CD14-positive monocyte (primary cell): ENCODE results near the gene RNF167. TPM values are rescaled to one million over a fixed set of nuclear protein-coding genes. Genes with fewer than 3 reads are reported as not detected.

Experiments
- DNase-seq, 3 donors: peaks; one replicate each; pipeline ENCODE4 v3.0.0-alpha.2; 2011 to 2022
- H2AFZ ChIP-seq: 2 replicates; pipeline ENCODE4 v1.6.0; 2012; ENCODE audit warnings: mild to moderate bottlenecking, low read depth, low read length, inconsistent platforms; ENCODE audit not compliant: insufficient read depth, poor library complexity, severe bottlenecking
- H3K27ac ChIP-seq, 2 donors: 1 replicate in 1 of 2; 2 replicates in 1 of 2; pipeline ENCODE4 v1.5.1; 2012 to 2013; ENCODE audit warnings: low read length in 2 of 2, control low read depth in 1 of 2, inconsistent platforms in 1 of 2, low read depth in 1 of 2, mild to moderate bottlenecking in 1 of 2
- H3K27me3 ChIP-seq, 2 donors: one replicate each; pipeline versions ENCODE4 v1.6.0 to v1.6.1; 2011 to 2013; ENCODE audit warnings: low read length in 2 of 2; ENCODE audit not compliant: control insufficient read depth in 2 of 2, insufficient read depth in 2 of 2
- H3K36me3 ChIP-seq, 2 donors: replicated peaks in 1 of 2; 1 replicate in 1 of 2; 2 replicates in 1 of 2; pipeline versions ENCODE4 v1.5.1 to v1.6.1; 2012 to 2013; ENCODE audit warnings: low read length in 2 of 2, control low read depth in 1 of 2, inconsistent platforms in 1 of 2, mild to moderate bottlenecking in 1 of 2; ENCODE audit not compliant: insufficient read depth in 2 of 2, control insufficient read depth in 1 of 2
- H3K4me1 ChIP-seq, 2 donors: 1 replicate in 1 of 2; 2 replicates in 1 of 2; pipeline versions ENCODE4 v1.5.1 to v1.6.1; 2012 to 2013; ENCODE audit warnings: low read length in 2 of 2, control low read depth in 1 of 2, inconsistent platforms in 1 of 2, mild to moderate bottlenecking in 1 of 2, moderate library complexity in 1 of 2; ENCODE audit not compliant: insufficient read depth in 2 of 2, control insufficient read depth in 1 of 2
- H3K4me2 ChIP-seq: replicated peaks from 2 replicates; pipeline ENCODE3; 2012; ENCODE audit warnings: low read length, moderate library complexity, mild to moderate bottlenecking; ENCODE audit not compliant: poor library complexity, severe bottlenecking; ENCODE audit errors: extremely low read depth
- H3K4me3 ChIP-seq, 3 experiments: fragments of 200-600 bp in 1 of 3; sonication (generic) in 1 of 3; replicated peaks in 1 of 3; 1 replicate in 2 of 3; 2 replicates in 1 of 3; pipeline ENCODE4 v1.5.1; 2011 to 2013; ENCODE audit warnings: low read length in 3 of 3, mild to moderate bottlenecking in 3 of 3, control low read depth in 2 of 3, low read depth in 2 of 3, inconsistent platforms in 1 of 3, moderate library complexity in 1 of 3
- H3K79me2 ChIP-seq: 2 replicates; pipeline ENCODE4 v1.6.0; 2012; ENCODE audit warnings: mild to moderate bottlenecking, control low read depth, inconsistent platforms, low read length, moderate library complexity; ENCODE audit not compliant: insufficient read depth
- H3K9ac ChIP-seq: 2 replicates; pipeline ENCODE4 v1.6.0; 2017; ENCODE audit warnings: low read length, mild to moderate bottlenecking; ENCODE audit not compliant: insufficient read depth, poor library complexity, severe bottlenecking
- H3K9me3 ChIP-seq, 2 donors: replicated peaks in 1 of 2; 1 replicate in 1 of 2; 2 replicates in 1 of 2; pipeline versions ENCODE4 v1.5.1 to v1.6.1; 2012 to 2013; ENCODE audit warnings: low read length in 2 of 2, control low read depth in 1 of 2; ENCODE audit not compliant: control insufficient read depth in 1 of 2, insufficient read depth in 1 of 2
- H4K20me1 ChIP-seq: 2 replicates; pipeline ENCODE4 v1.6.0; 2012; ENCODE audit warnings: mild to moderate bottlenecking, low read length, control low read depth, moderate library complexity; ENCODE audit not compliant: insufficient read depth
- H3K27ac Mint-ChIP-seq, 7 donors: one replicate each; pipeline ENCODE4 v1.8.0; 2020; ENCODE audit warnings: mild to moderate bottlenecking in 7 of 7, mixed read lengths in 7 of 7, moderate library complexity in 6 of 7, inconsistent platforms in 2 of 7
- H3K27me3 Mint-ChIP-seq, 3 donors: one replicate each; pipeline ENCODE4 v1.8.0; 2021 to 2022; ENCODE audit warnings: low read depth in 3 of 3, mild to moderate bottlenecking in 3 of 3, mixed read lengths in 3 of 3, moderate library complexity in 3 of 3, inconsistent platforms in 1 of 3
- H3K36me3 Mint-ChIP-seq, 2 donors: one replicate each; pipeline ENCODE4 v1.8.0; 2020; ENCODE audit warnings: mixed read lengths in 2 of 2, inconsistent platforms in 1 of 2, mild to moderate bottlenecking in 1 of 2
- H3K4me1 Mint-ChIP-seq: one replicate; pipeline ENCODE4 v1.8.0; 2020; ENCODE audit warnings: mild to moderate bottlenecking, mixed read lengths
- H3K4me3 Mint-ChIP-seq, 2 donors: one replicate each; pipeline ENCODE4 v1.8.0; 2020; ENCODE audit warnings: mild to moderate bottlenecking in 2 of 2, mixed read lengths in 2 of 2, moderate library complexity in 1 of 2
- H3K9me3 Mint-ChIP-seq, 7 donors: one replicate each; pipeline ENCODE4 v1.8.0; 2020 to 2022; ENCODE audit warnings: mixed read lengths in 7 of 7, mild to moderate bottlenecking in 6 of 7, moderate library complexity in 6 of 7, inconsistent platforms in 2 of 7
- CTCF ChIP-seq: fragments of 200-600 bp; IDR thresholded peaks from one replicate; pipeline ENCODE4 v1.8.0; 2022; ENCODE audit warnings: antibody characterized with exemption, mild to moderate bottlenecking
- WGBS: methylation state at CpG from one replicate; pipeline ENCODE4 v1.1.5; 2013; ENCODE audit warnings: missing lambda C conversion rate; ENCODE audit not compliant: insufficient coverage; 5-methylcytosine and 5-hydroxymethylcytosine counted together
- intact Hi-C, 2 donors: fragments of 100-400 bp; cut with micrococcal nuclease; formaldehyde crosslinking; loops; one replicate each; pipeline versions ENCODE4 v1.15.0 to v1.15.1; 2023
- polyA plus RNA-seq, 3 donors: library from polyadenylated mRNA; depleted of rRNA in 1 of 3; unstranded in 2 of 3; stranded (reverse) in 1 of 3; fragments of 300-500 nt in 2 of 3; fragments of >200 nt in 1 of 3; fragmentation: Illumina TruSeq in 2 of 3; gene quantifications; 1 replicate in 2 of 3; 2 replicates in 1 of 3; pipeline ENCODE4 v1.2.3, GENCODE V29; 2012 to 2021

Gene RNF167
- polyA plus RNA-seq, 3 donors = 17.2 to 105 (median 20.6) TPM

- H3K79me2 ChIP-seq = peaks cover 8% of the 10 kb centered on the region
- H3K36me3 ChIP-seq = peaks cover 37 to 72% of the 10 kb centered on the region in 2 donors
- H3K4me3 Mint-ChIP-seq = peak overlapping the region in 1 of 2 donors; percentile 1
- peaks cover 56 to 60% of the 10 kb centered on the region in 2 donors for H3K4me1 ChIP-seq
- H3K9ac ChIP-seq = no peak overlapping the region
- peak overlapping the region in 1 of 2 donors; percentile 78 for H3K27ac ChIP-seq
- H2AFZ ChIP-seq = no peak overlapping the region
- H3K4me1 Mint-ChIP-seq = peaks cover 64% of the 10 kb centered on the region
- peak; percentile 91 for TF ChIP-seq CTCF
- peak overlapping the region; percentile 26 to 85 (median 70) for H3K27ac Mint-ChIP-seq
- H3K4me2 ChIP-seq = no peak overlapping the region
- intact Hi-C loops = loop anchor here in 1 of 2 donors (5.0 kb wide), 1 partner anchor 82 kb away; no protein-coding TSS in a partner anchor
- H3K9me3 Mint-ChIP-seq = peaks cover 0 to 2% (median 0%) of the 10 kb centered on the region in 7 donors
- 74% methylated on average over 3 of the region's 6 CpGs for WGBS
- no peaks in the 10 kb centered on the region for H3K9me3 ChIP-seq
- no peaks in the 10 kb centered on the region for H3K27me3 Mint-ChIP-seq
- peaks cover 10% of the 10 kb centered on the region for H4K20me1 ChIP-seq
- H3K36me3 Mint-ChIP-seq = peaks cover 63 to 95% of the 10 kb centered on the region in 2 donors
- no peaks in the 10 kb centered on the region for H3K27me3 ChIP-seq
- no peak overlapping the region for H3K4me3 ChIP-seq
- DNase-seq = peak in 2 of 3 donors; percentile 53 to 57
These were observed 40.7 kb downstream of the RNF167 start for GRCh38 chr17:4980644-4981216.

- H3K27ac ChIP-seq = peak overlapping the region; percentile 15 to 33
- peaks cover 75% of the 10 kb centered on the region for H3K4me1 Mint-ChIP-seq
These were observed 42.2 kb downstream of the RNF167 start for GRCh38 chr17:4982305-4982704.

More at GRCh38 chr17:4982305-4982704, 42.2 kb downstream of the RNF167 start:
- H3K36me3 Mint-ChIP-seq = peaks cover 55 to 83% of the 10 kb centered on the region in 2 donors
- peaks cover 0 to 2% (median 0%) of the 10 kb centered on the region in 7 donors for H3K9me3 Mint-ChIP-seq
- H3K27me3 Mint-ChIP-seq = no peaks in the 10 kb centered on the region
- H3K4me3 Mint-ChIP-seq = no peak overlapping the region
- H3K27ac Mint-ChIP-seq = peak overlapping the region in 6 of 7 donors; percentile 12 to 86 (median 80)
- peak in 2 of 3 donors; percentile 31 to 62 for DNase-seq
- peaks cover 69 to 74% of the 10 kb centered on the region in 2 donors for H3K4me1 ChIP-seq
- H3K4me2 ChIP-seq = peak overlapping the region; percentile 16
- H3K9me3 ChIP-seq = no peaks in the 10 kb centered on the region
- peaks cover 24% of the 10 kb centered on the region for H3K79me2 ChIP-seq
- TF ChIP-seq CTCF = no peak
- H4K20me1 ChIP-seq = peaks cover 10% of the 10 kb centered on the region
- peaks cover 27 to 58% of the 10 kb centered on the region in 2 donors for H3K36me3 ChIP-seq
- 25% methylated on average over 5 of the region's 5 CpGs for WGBS
- no peak overlapping the region for H2AFZ ChIP-seq
- no peaks in the 10 kb centered on the region for H3K27me3 ChIP-seq
- no peak overlapping the region for H3K9ac ChIP-seq
- intact Hi-C loops = loop anchor here in 1 of 2 donors (5.0 kb wide), 1 partner anchor 80 kb away; no protein-coding TSS in a partner anchor
- H3K4me3 ChIP-seq = peak overlapping the region in 1 of 3 experiments; percentile 18
